Measurements from ENCODE around the gene PF4V1.

Gene PF4V1

DNA sequence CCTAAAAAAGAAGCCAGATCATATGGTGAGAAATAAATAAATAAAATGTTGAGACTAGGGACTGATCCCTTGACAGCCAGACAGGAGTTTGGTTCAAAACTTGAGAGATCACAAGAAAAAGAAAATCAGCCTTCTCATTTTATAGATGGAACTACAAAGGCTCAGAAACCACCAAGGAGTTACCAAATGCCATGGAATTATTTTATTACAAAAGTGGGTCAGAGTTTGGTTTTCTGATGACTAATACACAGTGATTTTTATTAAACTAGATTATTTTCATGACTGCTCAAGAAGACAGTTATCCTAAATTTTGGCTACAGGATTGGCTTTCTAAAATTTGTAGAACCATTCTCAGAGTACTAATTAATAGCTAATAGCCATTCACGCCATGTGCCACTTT is 22.3 kb downstream of the PF4V1 start:
- Histone ChIP-seq H3K4me3 (ENCODE audit: low read depth, low read length, poor library complexity, severe bottlenecking) (no peak overlapping the region), H3K9ac (ENCODE audit: low read length) (no peak overlapping the region), H3K9me3 (ENCODE audit: low read length) (no peaks in the 10 kb centered on the region), H4K20me1 (ENCODE audit: insufficient read depth, low read length) (no peaks in the 10 kb centered on the region), H3K27me3 (ENCODE audit: insufficient read depth, low read length) (no peaks in the 10 kb centered on the region), H2AFZ (ENCODE audit: low read length) (no peak overlapping the region), H3K79me2 (ENCODE audit: insufficient read depth, low read length) (no peaks in the 10 kb centered on the region), H3K4me2 (ENCODE audit: low read length) (no peak overlapping the region), H3K9me2 (ENCODE audit: low read depth, low read length) (no peaks in the 10 kb centered on the region), H3K27ac (ENCODE audit: low read depth, low read length, poor library complexity, severe bottlenecking) (no peak overlapping the region), H3K36me3 (ENCODE audit: insufficient read depth, low read length) (no peaks in the 10 kb centered on the region), H3K4me1 (ENCODE audit: insufficient read depth, low read length, severe bottlenecking) (no peaks in the 10 kb centered on the region), H3F3A (ENCODE audit: insufficient read depth, low read length) (no peaks in the 10 kb centered on the region)
- TF ChIP-seq EZH2 (IDR thresholded peaks at IDR 0.05; ENCODE audit: borderline replicate concordance, low read length), result no peak
- no peak for TF ChIP-seq CTCF (IDR thresholded peaks at IDR 0.05; ENCODE audit: low read length)

GRCh38 chr4:73883306-73883705 is 30.2 kb downstream of the PF4V1 start:
- no peaks in the 10 kb centered on the region for H4K20me1 ChIP-seq (ENCODE audit: insufficient read depth, low read length)
- H3K4me2 ChIP-seq (ENCODE audit: low read length), result no peak overlapping the region
- H2AFZ ChIP-seq (ENCODE audit: low read length), result no peak overlapping the region
- no peaks in the 10 kb centered on the region for H3K9me2 ChIP-seq (ENCODE audit: low read depth, low read length)
- H3K4me1 ChIP-seq (ENCODE audit: insufficient read depth, low read length, severe bottlenecking), result no peaks in the 10 kb centered on the region
- H3K27ac ChIP-seq (ENCODE audit: low read depth, low read length, poor library complexity, severe bottlenecking), result no peak overlapping the region
- no peaks in the 10 kb centered on the region for H3K79me2 ChIP-seq (ENCODE audit: insufficient read depth, low read length)
- TF ChIP-seq EZH2 (IDR thresholded peaks at IDR 0.05; ENCODE audit: borderline replicate concordance, low read length), result no peak
- TF ChIP-seq CTCF (IDR thresholded peaks at IDR 0.05; ENCODE audit: low read length), result no peak
- no peaks in the 10 kb centered on the region for H3K27me3 ChIP-seq (ENCODE audit: insufficient read depth, low read length)
- H3K36me3 ChIP-seq (ENCODE audit: insufficient read depth, low read length), result no peaks in the 10 kb centered on the region
- H3K9ac ChIP-seq (ENCODE audit: low read length), result no peak overlapping the region
- H3K4me3 ChIP-seq (ENCODE audit: low read depth, low read length, poor library complexity, severe bottlenecking), result no peak overlapping the region
- no peaks in the 10 kb centered on the region for H3F3A ChIP-seq (ENCODE audit: insufficient read depth, low read length)
- no peaks in the 10 kb centered on the region for H3K9me3 ChIP-seq (ENCODE audit: low read length)

GRCh38 chr4:73885574-73886267 is 32.6 kb downstream of the PF4V1 start:
- Histone ChIP-seq H3K9ac (ENCODE audit: low read length) (no peak overlapping the region), H3F3A (ENCODE audit: insufficient read depth, low read length) (no peaks in the 10 kb centered on the region), H3K27me3 (ENCODE audit: insufficient read depth, low read length) (no peaks in the 10 kb centered on the region), H3K9me2 (ENCODE audit: low read depth, low read length) (no peaks in the 10 kb centered on the region), H4K20me1 (ENCODE audit: insufficient read depth, low read length) (no peaks in the 10 kb centered on the region), H3K4me3 (ENCODE audit: low read depth, low read length, poor library complexity, severe bottlenecking) (no peak overlapping the region), H3K36me3 (ENCODE audit: insufficient read depth, low read length) (no peaks in the 10 kb centered on the region), H3K27ac (ENCODE audit: low read depth, low read length, poor library complexity, severe bottlenecking) (no peak overlapping the region), H3K4me2 (ENCODE audit: low read length) (no peak overlapping the region), H2AFZ (ENCODE audit: low read length) (no peak overlapping the region), H3K9me3 (ENCODE audit: low read length) (no peaks in the 10 kb centered on the region), H3K79me2 (ENCODE audit: insufficient read depth, low read length) (no peaks in the 10 kb centered on the region), H3K4me1 (ENCODE audit: insufficient read depth, low read length, severe bottlenecking) (no peaks in the 10 kb centered on the region)
- TF ChIP-seq EZH2 (IDR thresholded peaks at IDR 0.05; ENCODE audit: borderline replicate concordance, low read length), result no peak
- TF ChIP-seq CTCF (IDR thresholded peaks at IDR 0.05; ENCODE audit: low read length), result no peak
